Measurements from ENCODE around the gene ZCCHC8.
"Not testable (repeated sequence)": the region's sequence is repeated elsewhere in the genome, so short reads cannot be mapped to it uniquely, and the experiment has no call there.

GRCh38 chr12:122444071-122444470, 56.7 kb downstream of the ZCCHC8 start:
- TF ChIP-seq, protein P1, sequence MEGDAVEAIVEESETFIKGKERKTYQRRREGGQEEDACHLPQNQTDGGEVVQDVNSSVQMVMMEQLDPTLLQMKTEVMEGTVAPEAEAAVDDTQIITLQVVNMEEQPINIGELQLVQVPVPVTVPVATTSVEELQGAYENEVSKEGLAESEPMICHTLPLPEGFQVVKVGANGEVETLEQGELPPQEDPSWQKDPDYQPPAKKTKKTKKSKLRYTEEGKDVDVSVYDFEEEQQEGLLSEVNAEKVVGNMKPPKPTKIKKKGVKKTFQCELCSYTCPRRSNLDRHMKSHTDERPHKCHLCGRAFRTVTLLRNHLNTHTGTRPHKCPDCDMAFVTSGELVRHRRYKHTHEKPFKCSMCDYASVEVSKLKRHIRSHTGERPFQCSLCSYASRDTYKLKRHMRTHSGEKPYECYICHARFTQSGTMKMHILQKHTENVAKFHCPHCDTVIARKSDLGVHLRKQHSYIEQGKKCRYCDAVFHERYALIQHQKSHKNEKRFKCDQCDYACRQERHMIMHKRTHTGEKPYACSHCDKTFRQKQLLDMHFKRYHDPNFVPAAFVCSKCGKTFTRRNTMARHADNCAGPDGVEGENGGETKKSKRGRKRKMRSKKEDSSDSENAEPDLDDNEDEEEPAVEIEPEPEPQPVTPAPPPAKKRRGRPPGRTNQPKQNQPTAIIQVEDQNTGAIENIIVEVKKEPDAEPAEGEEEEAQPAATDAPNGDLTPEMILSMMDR (conservative IDR thresholded peaks at IDR 0.05 in 1 of 2, IDR thresholded peaks at IDR 0.05 in 1 of 2; ENCODE audit: low read depth in 1 of 2, low read length in 2 of 2): not testable (repeated sequence)
- TF ChIP-seq EZH2 (IDR thresholded peaks at IDR 0.05; ENCODE audit: low read length, missing control alignments): not testable (repeated sequence)

Data from fibroblast of lung (primary cell).